Measurements from ENCODE around the gene NUDT16L1. TPM values are rescaled to one million over a fixed set of nuclear protein-coding genes. Genes with fewer than 3 reads are reported as not detected.

NUDT16L1 gene
- total RNA-seq, 2 experiments from 2014 or later = 22.3 to 25.6 TPM

GRCh38 chr16:4700380-4700996 lies 7.1 kb downstream of the NUDT16L1 start:
- ATAC-seq = peak; percentile 86
- Mint-ChIP-seq H3K4me3 (no peak overlapping the region), H3K4me1 (ENCODE audit: low read depth) (peaks cover 15% of the 10 kb centered on the region), H3K27me3 (no peaks in the 10 kb centered on the region), H3K9me3 (no peaks in the 10 kb centered on the region), H3K36me3 (ENCODE audit: low read depth) (peaks cover 15% of the 10 kb centered on the region), H3K27ac (no peak overlapping the region)
- no peak for TF ChIP-seq CTCF (IDR thresholded peaks at IDR 0.05)
- POLR2A ChIA-PET = interaction anchor here (0.8 kb wide), 1 partner anchor 9 kb away, joined by 3 read pairs; no protein-coding TSS in a partner anchor
- CTCF ChIA-PET = interaction anchor here (1.2 kb wide), 1 partner anchor 9 kb away, joined by 3 read pairs; no protein-coding TSS in a partner anchor
- intact Hi-C loops (cut with micrococcal nuclease) = no loop called here
- peak; percentile 73 for DNase-seq

- Mint-ChIP-seq H3K27ac (no peak overlapping the region), H3K27me3 (no peaks in the 10 kb centered on the region), H3K36me3 (ENCODE audit: low read depth) (peaks cover 15% of the 10 kb centered on the region), H3K4me3 (no peak overlapping the region), H3K9me3 (no peaks in the 10 kb centered on the region), H3K4me1 (ENCODE audit: low read depth) (peaks cover 13% of the 10 kb centered on the region)
- ChIA-PET CTCF (interaction anchor here (0.9 kb wide), 1 partner anchor 9 kb away, joined by 3 read pairs; no protein-coding TSS in a partner anchor), POLR2A (interaction anchor here (1.0 to 1.4 kb wide), 2 partner anchors 9 to 15 kb away, joined by 3 to 5 read pairs; no protein-coding TSS in a partner anchor)
- ATAC-seq = no peak
- intact Hi-C loops (cut with micrococcal nuclease) = no loop called here
- DNase-seq = no peak
- no peak for TF ChIP-seq CTCF (IDR thresholded peaks at IDR 0.05)
Observed at GRCh38 chr16:4700997-4701743, 7.8 kb downstream of the NUDT16L1 start.

- CTCF ChIA-PET = interaction anchor here (0.9 kb wide), 1 partner anchor 8 kb away, joined by 3 read pairs; no protein-coding TSS in a partner anchor
- DNase-seq = no peak
- peaks cover 17% of the 10 kb centered on the region for H3K36me3 Mint-ChIP-seq (ENCODE audit: low read depth)
Observed at GRCh38 chr16:4701791-4702465, 8.6 kb downstream of the NUDT16L1 start.

GRCh38 chr16:4702466-4702808 lies 9.1 kb downstream of the NUDT16L1 start:
- Mint-ChIP-seq H3K4me3 (no peak overlapping the region), H3K4me1 (ENCODE audit: low read depth) (peaks cover 13% of the 10 kb centered on the region), H3K27ac (no peak overlapping the region), H3K27me3 (no peaks in the 10 kb centered on the region), H3K36me3 (ENCODE audit: low read depth) (peaks cover 19% of the 10 kb centered on the region), H3K9me3 (no peaks in the 10 kb centered on the region)
- no peak for ATAC-seq
- no peak for DNase-seq
- CTCF ChIA-PET = no interaction called here
- POLR2A ChIA-PET = interaction anchor here (1.4 kb wide), 1 partner anchor 8 kb away, joined by 5 read pairs; no protein-coding TSS in a partner anchor
- intact Hi-C loops (cut with micrococcal nuclease) = no loop called here
- no peak for TF ChIP-seq CTCF (IDR thresholded peaks at IDR 0.05)

More at GRCh38 chr16:4701791-4702465, 8.6 kb downstream of the NUDT16L1 start:
- no peak for ATAC-seq
- POLR2A ChIA-PET = interaction anchor here (1.0 to 1.4 kb wide), 2 partner anchors 8 to 14 kb away, joined by 3 to 5 read pairs; no protein-coding TSS in a partner anchor
- no peaks in the 10 kb centered on the region for H3K9me3 Mint-ChIP-seq
- no peaks in the 10 kb centered on the region for H3K27me3 Mint-ChIP-seq
- TF ChIP-seq CTCF (IDR thresholded peaks at IDR 0.05) = no peak
- H3K4me1 Mint-ChIP-seq (ENCODE audit: low read depth) = peaks cover 13% of the 10 kb centered on the region
- no peak overlapping the region for H3K4me3 Mint-ChIP-seq
- no peak overlapping the region for H3K27ac Mint-ChIP-seq
- intact Hi-C loops (cut with micrococcal nuclease) = no loop called here

Data from activated CD8-positive, alpha-beta T cell treated with anti-CD3 and anti-CD28 coated beads for 36 hours (primary cell).